ENCODE measurements around the gene PRAME. TPM values are rescaled to one million over a fixed set of nuclear protein-coding genes. Genes with fewer than 3 reads are reported as not detected.

The PRAME gene
- total RNA-seq, 2 donors from 2014 or later = not detected

GRCh38 chr22:22571862-22572261, 12.8 kb upstream of the PRAME start:
- no peaks in the 10 kb centered on the region for H3K27me3 ChIP-seq (replicated peaks; ENCODE audit: insufficient read depth)
- H3K27ac ChIP-seq = no peak overlapping the region
- H3K4me1 ChIP-seq (ENCODE audit: control insufficient read depth in 1 of 2, low read depth in 2 of 2) = no peaks in the 10 kb centered on the region
- no peak for DNase-seq (ENCODE audit: low spot score)
- no peak overlapping the region for H3K4me3 ChIP-seq
- ATAC-seq (ENCODE audit: insufficient number of reproducible peaks, low FRiP score, low read depth) = no peak
- H3K9me3 ChIP-seq = no peaks in the 10 kb centered on the region
- no peaks in the 10 kb centered on the region for H3K36me3 ChIP-seq
- TF ChIP-seq, protein P1, sequence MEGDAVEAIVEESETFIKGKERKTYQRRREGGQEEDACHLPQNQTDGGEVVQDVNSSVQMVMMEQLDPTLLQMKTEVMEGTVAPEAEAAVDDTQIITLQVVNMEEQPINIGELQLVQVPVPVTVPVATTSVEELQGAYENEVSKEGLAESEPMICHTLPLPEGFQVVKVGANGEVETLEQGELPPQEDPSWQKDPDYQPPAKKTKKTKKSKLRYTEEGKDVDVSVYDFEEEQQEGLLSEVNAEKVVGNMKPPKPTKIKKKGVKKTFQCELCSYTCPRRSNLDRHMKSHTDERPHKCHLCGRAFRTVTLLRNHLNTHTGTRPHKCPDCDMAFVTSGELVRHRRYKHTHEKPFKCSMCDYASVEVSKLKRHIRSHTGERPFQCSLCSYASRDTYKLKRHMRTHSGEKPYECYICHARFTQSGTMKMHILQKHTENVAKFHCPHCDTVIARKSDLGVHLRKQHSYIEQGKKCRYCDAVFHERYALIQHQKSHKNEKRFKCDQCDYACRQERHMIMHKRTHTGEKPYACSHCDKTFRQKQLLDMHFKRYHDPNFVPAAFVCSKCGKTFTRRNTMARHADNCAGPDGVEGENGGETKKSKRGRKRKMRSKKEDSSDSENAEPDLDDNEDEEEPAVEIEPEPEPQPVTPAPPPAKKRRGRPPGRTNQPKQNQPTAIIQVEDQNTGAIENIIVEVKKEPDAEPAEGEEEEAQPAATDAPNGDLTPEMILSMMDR (IDR thresholded peaks at IDR 0.05) = no peak

GRCh38 chr22:22571429-22571828, 12.4 kb upstream of the PRAME start:
- H3K36me3 ChIP-seq = no peaks in the 10 kb centered on the region
- DNase-seq (ENCODE audit: low spot score) (no peak), ATAC-seq (ENCODE audit: insufficient number of reproducible peaks, low FRiP score, low read depth) (no peak)
- H3K27ac ChIP-seq = no peak overlapping the region
- TF ChIP-seq, protein P1 (IDR thresholded peaks at IDR 0.05) = no peak
- H3K4me1 ChIP-seq (ENCODE audit: control insufficient read depth in 1 of 2, low read depth in 2 of 2) = no peaks in the 10 kb centered on the region
- H3K9me3 ChIP-seq = no peaks in the 10 kb centered on the region
- H3K27me3 ChIP-seq (replicated peaks; ENCODE audit: insufficient read depth) = no peaks in the 10 kb centered on the region
- no peak overlapping the region for H3K4me3 ChIP-seq

GRCh38 chr22:22569218-22569617, 10.2 kb upstream of the PRAME start:
- Histone ChIP-seq H3K4me1 (ENCODE audit: control insufficient read depth in 1 of 2, low read depth in 2 of 2) (no peaks in the 10 kb centered on the region), H3K4me3 (no peak overlapping the region), H3K27ac (no peak overlapping the region), H3K27me3 (replicated peaks; ENCODE audit: insufficient read depth) (no peaks in the 10 kb centered on the region), H3K9me3 (no peaks in the 10 kb centered on the region), H3K36me3 (no peaks in the 10 kb centered on the region)
- ATAC-seq (ENCODE audit: insufficient number of reproducible peaks, low FRiP score, low read depth) (no peak), DNase-seq (ENCODE audit: low spot score) (no peak)
- TF ChIP-seq, protein P1 (IDR thresholded peaks at IDR 0.05) = no peak

DNA sequence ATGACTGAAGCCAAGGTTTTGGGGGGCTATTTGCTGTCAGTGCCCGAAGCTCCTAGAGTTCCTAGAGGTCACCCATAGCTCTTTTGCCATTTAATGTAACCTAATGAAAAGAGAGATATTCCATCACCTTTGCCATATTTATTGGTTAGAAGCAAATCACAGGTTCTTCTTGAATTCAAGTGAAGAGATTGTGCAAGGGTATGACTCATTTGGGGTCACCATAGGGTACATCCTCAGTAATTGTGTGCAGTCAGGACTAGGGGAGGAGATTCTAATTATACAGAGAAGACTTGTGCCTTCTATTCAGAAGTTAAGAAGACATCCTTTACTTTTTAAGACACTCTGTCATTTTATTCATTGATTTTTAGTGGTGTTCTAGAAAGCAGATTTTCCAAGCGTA, 6.9 kb upstream of the PRAME start:
- ATAC-seq (ENCODE audit: insufficient number of reproducible peaks, low FRiP score, low read depth) = no peak
- Histone ChIP-seq H3K4me1 (ENCODE audit: control insufficient read depth in 1 of 2, low read depth in 2 of 2) (no peaks in the 10 kb centered on the region), H3K36me3 (no peaks in the 10 kb centered on the region), H3K27ac (no peak overlapping the region), H3K4me3 (no peak overlapping the region), H3K27me3 (replicated peaks; ENCODE audit: insufficient read depth) (no peaks in the 10 kb centered on the region), H3K9me3 (no peaks in the 10 kb centered on the region)
- no peak for DNase-seq (ENCODE audit: low spot score)
- TF ChIP-seq, protein P1 (IDR thresholded peaks at IDR 0.05) = no peak

GRCh38 chr22:22558071-22558971, 744 bp downstream of the PRAME start:
- H3K27me3 ChIP-seq (replicated peaks; ENCODE audit: insufficient read depth) = no peaks in the 10 kb centered on the region
- H3K36me3 ChIP-seq = no peaks in the 10 kb centered on the region
- TF ChIP-seq, protein P1 (IDR thresholded peaks at IDR 0.05) = no peak
- no peaks in the 10 kb centered on the region for H3K9me3 ChIP-seq
- no peak for ATAC-seq (ENCODE audit: insufficient number of reproducible peaks, low FRiP score, low read depth)
- no peak for DNase-seq (ENCODE audit: low spot score)
- H3K4me1 ChIP-seq (ENCODE audit: control insufficient read depth in 1 of 2, low read depth in 2 of 2) = no peaks in the 10 kb centered on the region
- no peak overlapping the region for H3K27ac ChIP-seq
- no peak overlapping the region for H3K4me3 ChIP-seq

Measured in thoracic aorta (tissue), 2 donors.